H9 (cell line): ENCODE data around the gene TMEM91. TPM values are rescaled to one million over a fixed set of nuclear protein-coding genes. Genes with fewer than 3 reads are reported as not detected.
A peak's percentile ranks its signal among the peaks of the same experiment; 100 is the strongest.

ENCODE experiments used
- DNase-seq: peaks from one replicate; pipeline ENCODE4 v3.0.0-alpha.2; 2017
- H2AFZ ChIP-seq: one replicate; pipeline ENCODE4 v1.6.1; 2013; ENCODE audit warnings: mild to moderate bottlenecking, low read length, control low read depth, moderate library complexity
- H2AK5ac ChIP-seq: 2 replicates; pipeline ENCODE4 v1.6.1; 2013; ENCODE audit warnings: low read length, control low read depth, mixed read lengths; ENCODE audit not compliant: insufficient read length
- H2BK120ac ChIP-seq: one replicate; pipeline ENCODE4 v1.6.1; 2013; ENCODE audit warnings: low read depth, mild to moderate bottlenecking, low read length, control low read depth, inconsistent platforms; ENCODE audit not compliant: poor library complexity, severe bottlenecking
- H2BK12ac ChIP-seq: 2 replicates; pipeline ENCODE4 v1.6.1; 2013; ENCODE audit warnings: low read length, control low read depth, mixed read lengths, low read depth; ENCODE audit not compliant: insufficient read length
- H2BK15ac ChIP-seq: 2 replicates; pipeline ENCODE4 v1.6.1; 2013; ENCODE audit warnings: low read depth, low read length, control low read depth
- H2BK20ac ChIP-seq: one replicate; pipeline ENCODE4 v1.6.1; 2013; ENCODE audit warnings: low read depth, mild to moderate bottlenecking, low read length, control low read depth, inconsistent platforms; ENCODE audit not compliant: poor library complexity, severe bottlenecking
- H2BK5ac ChIP-seq: 2 replicates; pipeline ENCODE4 v1.6.1; 2013; ENCODE audit warnings: low read length, control low read depth, mixed read lengths; ENCODE audit not compliant: insufficient read length
- H3K14ac ChIP-seq: 2 replicates; pipeline ENCODE4 v1.6.1; 2013; ENCODE audit warnings: low read length, control low read depth; ENCODE audit not compliant: insufficient read depth
- H3K18ac ChIP-seq: 2 replicates; pipeline ENCODE4 v1.6.1; 2013; ENCODE audit warnings: low read depth, mild to moderate bottlenecking, mixed read lengths, low read length, control low read depth; ENCODE audit not compliant: insufficient read length
- H3K23ac ChIP-seq: 2 replicates; pipeline ENCODE4 v1.6.1; 2013; ENCODE audit warnings: low read length, control low read depth, mixed read lengths, low read depth; ENCODE audit not compliant: insufficient read length
- H3K23me2 ChIP-seq: 2 replicates; pipeline ENCODE4 v1.6.1; 2013; ENCODE audit warnings: low read depth, mild to moderate bottlenecking, mixed read lengths, low read length, control low read depth; ENCODE audit not compliant: insufficient read length, poor library complexity, severe bottlenecking
- H3K27ac ChIP-seq: 2 replicates; pipeline ENCODE4 v1.5.1; 2013; ENCODE audit warnings: low read length, control low read depth, mixed read lengths, low read depth; ENCODE audit not compliant: insufficient read length
- H3K27me3 ChIP-seq: 2 replicates; pipeline ENCODE4 v1.6.1; 2013; ENCODE audit warnings: low read length, control low read depth, inconsistent platforms; ENCODE audit not compliant: insufficient read depth
- H3K4ac ChIP-seq: 2 replicates; pipeline ENCODE4 v1.6.1; 2013; ENCODE audit warnings: low read depth, mild to moderate bottlenecking, control low read depth, inconsistent platforms, low read length, moderate library complexity
- H3K4me1 ChIP-seq: 2 replicates; pipeline ENCODE4 v1.6.1; 2013; ENCODE audit warnings: low read length, control low read depth, inconsistent platforms; ENCODE audit not compliant: insufficient read depth
- H3K4me2 ChIP-seq: 2 replicates; pipeline ENCODE4 v1.6.1; 2013; ENCODE audit warnings: low read length, control low read depth, mixed read lengths; ENCODE audit not compliant: insufficient read length, insufficient read depth
- H3K56ac ChIP-seq: 2 replicates; pipeline ENCODE4 v1.6.1; 2013; ENCODE audit warnings: low read depth, mild to moderate bottlenecking, mixed read lengths, low read length, control low read depth; ENCODE audit not compliant: insufficient read length
- H3K79me1 ChIP-seq: 2 replicates; pipeline ENCODE4 v1.6.1; 2013; ENCODE audit warnings: low read depth, mild to moderate bottlenecking, moderate library complexity, low read length, control low read depth, inconsistent platforms; ENCODE audit not compliant: insufficient read depth, poor library complexity, severe bottlenecking
- H3K79me2 ChIP-seq: 2 replicates; pipeline ENCODE4 v1.6.1; 2013; ENCODE audit warnings: low read length, control low read depth, inconsistent platforms; ENCODE audit not compliant: insufficient read depth
- H3K9ac ChIP-seq: 2 replicates; pipeline ENCODE4 v1.6.1; 2013; ENCODE audit warnings: low read length, control low read depth, mixed read lengths; ENCODE audit not compliant: insufficient read length; ENCODE audit errors: extremely low read depth
- H3K9me3 ChIP-seq: one replicate; pipeline ENCODE4 v1.6.1; 2013; ENCODE audit warnings: low read depth, low read length, inconsistent platforms; ENCODE audit not compliant: control insufficient read depth
- H3T11ph ChIP-seq: one replicate; pipeline ENCODE4 v1.6.1; 2013; ENCODE audit warnings: mild to moderate bottlenecking, low read length, control low read depth, inconsistent platforms
- H4K20me1 ChIP-seq: one replicate; pipeline ENCODE4 v1.6.1; 2013; ENCODE audit not compliant: control insufficient read depth, insufficient read length, insufficient read depth
- H4K5ac ChIP-seq: 2 replicates; pipeline ENCODE4 v1.6.1; 2013; ENCODE audit warnings: low read depth, mild to moderate bottlenecking, mixed read lengths, low read length, control low read depth; ENCODE audit not compliant: insufficient read length
- H4K8ac ChIP-seq: replicated peaks from 2 replicates; pipeline ENCODE4 v1.6.1; 2013; ENCODE audit warnings: low read length, control low read depth, mixed read lengths, low read depth; ENCODE audit not compliant: insufficient read length
- H4K91ac ChIP-seq: 2 replicates; pipeline ENCODE4 v1.6.1; 2013; ENCODE audit warnings: low read depth, mild to moderate bottlenecking, moderate library complexity, mixed read lengths, low read length, control low read depth; ENCODE audit not compliant: insufficient read length
- H3K27ac Mint-ChIP-seq, 3 experiments: 2 replicates in 2 of 3; 3 replicates in 1 of 3; pipeline ENCODE4 v1.8.0; 2020 to 2021; ENCODE audit warnings: mixed read lengths in 3 of 3, mild to moderate bottlenecking in 1 of 3, moderate library complexity in 1 of 3
- H3K27me3 Mint-ChIP-seq: 2 replicates; pipeline ENCODE4 v1.8.0; 2021; ENCODE audit warnings: low read depth, mild to moderate bottlenecking, moderate library complexity, mixed read lengths
- H3K36me3 Mint-ChIP-seq, 3 experiments: 2 replicates in 2 of 3; 3 replicates in 1 of 3; pipeline ENCODE4 v1.8.0; 2020 to 2021; ENCODE audit warnings: low read depth in 3 of 3, mixed read lengths in 3 of 3; ENCODE audit not compliant: insufficient read depth in 1 of 3
- H3K4me1 Mint-ChIP-seq, 2 experiments: 2 replicates each; pipeline ENCODE4 v1.8.0; 2020; ENCODE audit warnings: mixed read lengths in 2 of 2
- H3K4me3 Mint-ChIP-seq, 2 experiments: 2 replicates in 1 of 2; 3 replicates in 1 of 2; pipeline ENCODE4 v1.8.0; 2020 to 2021; ENCODE audit warnings: mild to moderate bottlenecking in 2 of 2, mixed read lengths in 2 of 2, moderate library complexity in 1 of 2
- H3K9me3 Mint-ChIP-seq, 2 experiments: 2 replicates in 1 of 2; 3 replicates in 1 of 2; pipeline ENCODE4 v1.8.0; 2020; ENCODE audit warnings: mild to moderate bottlenecking in 2 of 2, mixed read lengths in 2 of 2, moderate library complexity in 1 of 2
- CTCF ChIP-seq: fragments of 200-600 bp; sonication (generic); conservative IDR thresholded peaks from 3 replicates; pipeline ENCODE4 v1.8.0; 2021; ENCODE audit warnings: antibody characterized with exemption, mild to moderate bottlenecking
- WGBS: extraction: QIAGEN DNeasy Blood & Tissue Kit; methylation state at CpG from one replicate; pipeline ENCODE4 v1.1.7; 2013; ENCODE audit warnings: missing lambda C conversion rate, low lambda C conversion rate, mixed read lengths; ENCODE audit not compliant: insufficient read length; ENCODE audit errors: extremely low coverage; 5-methylcytosine and 5-hydroxymethylcytosine counted together
- total RNA-seq: library from RNA; stranded (reverse); gene quantifications from 2 replicates; pipeline ENCODE4 v1.2.1, GENCODE V29; 2021

TMEM91 gene
- total RNA-seq, 1 experiment from 2014 or later: 5.7 TPM

- no peaks in the 10 kb centered on the region for H3K79me2 ChIP-seq
- H3K14ac ChIP-seq: no peak overlapping the region
- TF ChIP-seq CTCF: no peak
- no CpG with 5 or more reads among the region's 2 CpGs for WGBS
- no peak overlapping the region for H2BK12ac ChIP-seq
- H3K9ac ChIP-seq: no peak overlapping the region
- H3K23me2 ChIP-seq: peaks cover 9% of the 10 kb centered on the region
- H3K36me3 Mint-ChIP-seq: peaks cover 0 to 12% (median 0%) of the 10 kb centered on the region in 3 experiments; a peak in 4 of 7 replicates
- H3K56ac ChIP-seq: no peak overlapping the region
- no peak overlapping the region for H3K23ac ChIP-seq
- H2BK120ac ChIP-seq: no peak overlapping the region
- no peak overlapping the region for H4K91ac ChIP-seq
- peak overlapping the region; percentile 61 to 99; a peak in 3 of 5 replicates for H3K4me3 Mint-ChIP-seq
- H3K9me3 Mint-ChIP-seq: no peaks in the 10 kb centered on the region; a peak in 1 of 5 replicates
- no peaks in the 10 kb centered on the region; the same call in 1 of the 2 replicates for H3K27me3 Mint-ChIP-seq
- H3K18ac ChIP-seq: no peak overlapping the region
- no peaks in the 10 kb centered on the region for H3K9me3 ChIP-seq
- H4K8ac ChIP-seq: no peak overlapping the region
- H3T11ph ChIP-seq: no peak overlapping the region
- no peak overlapping the region for H4K5ac ChIP-seq
- H2AFZ ChIP-seq: no peak overlapping the region
- no peak overlapping the region for H3K4ac ChIP-seq
- peak overlapping the region in 2 of 3 experiments; percentile 44 to 76; a peak in 1 of 7 replicates for H3K27ac Mint-ChIP-seq
- H3K4me1 ChIP-seq: no peaks in the 10 kb centered on the region
- no peak overlapping the region for H2BK15ac ChIP-seq
- DNase-seq: no peak
- no peaks in the 10 kb centered on the region for H4K20me1 ChIP-seq
- peaks cover 21 to 24% of the 10 kb centered on the region in 2 experiments for H3K4me1 Mint-ChIP-seq
- no peak overlapping the region for H2BK20ac ChIP-seq
- H3K4me2 ChIP-seq: no peak overlapping the region
- H3K27me3 ChIP-seq: no peaks in the 10 kb centered on the region
- H3K27ac ChIP-seq: no peak overlapping the region
- no peak overlapping the region for H2BK5ac ChIP-seq
- H3K79me1 ChIP-seq: peaks cover 6% of the 10 kb centered on the region
- no peak overlapping the region for H2AK5ac ChIP-seq
These were observed 23.2 kb downstream of the TMEM91 start for GRCh38 chr19:41399525-41399924.
